Ovary (tissue), 3 donors: Measurements from ENCODE around the gene CTNNA1.

Experiments used
- POLR2A ChIP-seq: fragments of 450-650 bp; IDR thresholded peaks from one replicate; pipeline ENCODE4 v1.6.1; 2017; ENCODE audit warnings: antibody characterized with exemption, mild to moderate bottlenecking, moderate library complexity
- TF ChIP-seq, protein P1 (sequence below), 3 donors: fragments of 450-650 bp in 2 of 3; fragments of 200-600 bp in 1 of 3; IDR thresholded peaks; one replicate each; pipeline versions ENCODE4 v1.5.1 to v1.8.0; 2016 to 2022; ENCODE audit warnings: antibody characterized with exemption in 3 of 3, mild to moderate bottlenecking in 1 of 3
- donor health status: DM: no; HTN: no; CAD: no.

DNA sequence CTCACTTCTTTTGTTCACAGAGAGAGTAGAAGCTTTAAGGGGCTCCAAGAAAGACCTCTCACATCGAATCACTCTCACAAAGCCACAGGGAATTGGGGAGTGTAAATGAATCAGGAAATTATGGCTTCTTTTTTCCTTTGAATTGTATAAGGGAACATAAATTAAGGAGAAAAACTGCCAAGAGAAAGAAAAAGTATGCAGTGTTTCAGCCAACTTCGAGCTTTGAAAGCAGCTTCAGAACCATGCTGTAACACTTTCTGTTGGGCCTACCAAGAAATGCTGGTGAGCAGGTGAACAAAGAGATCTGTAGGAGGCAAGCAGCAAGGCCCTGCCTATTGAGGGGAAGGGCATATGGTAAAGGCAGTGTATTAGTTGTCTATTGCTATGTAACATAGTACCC, 33.4 kb upstream of the CTNNA1 start:
- TF ChIP-seq POLR2A: no peak
- TF ChIP-seq, protein P1, sequence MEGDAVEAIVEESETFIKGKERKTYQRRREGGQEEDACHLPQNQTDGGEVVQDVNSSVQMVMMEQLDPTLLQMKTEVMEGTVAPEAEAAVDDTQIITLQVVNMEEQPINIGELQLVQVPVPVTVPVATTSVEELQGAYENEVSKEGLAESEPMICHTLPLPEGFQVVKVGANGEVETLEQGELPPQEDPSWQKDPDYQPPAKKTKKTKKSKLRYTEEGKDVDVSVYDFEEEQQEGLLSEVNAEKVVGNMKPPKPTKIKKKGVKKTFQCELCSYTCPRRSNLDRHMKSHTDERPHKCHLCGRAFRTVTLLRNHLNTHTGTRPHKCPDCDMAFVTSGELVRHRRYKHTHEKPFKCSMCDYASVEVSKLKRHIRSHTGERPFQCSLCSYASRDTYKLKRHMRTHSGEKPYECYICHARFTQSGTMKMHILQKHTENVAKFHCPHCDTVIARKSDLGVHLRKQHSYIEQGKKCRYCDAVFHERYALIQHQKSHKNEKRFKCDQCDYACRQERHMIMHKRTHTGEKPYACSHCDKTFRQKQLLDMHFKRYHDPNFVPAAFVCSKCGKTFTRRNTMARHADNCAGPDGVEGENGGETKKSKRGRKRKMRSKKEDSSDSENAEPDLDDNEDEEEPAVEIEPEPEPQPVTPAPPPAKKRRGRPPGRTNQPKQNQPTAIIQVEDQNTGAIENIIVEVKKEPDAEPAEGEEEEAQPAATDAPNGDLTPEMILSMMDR (IDR thresholded peaks at IDR 0.05): no peak
